Breast epithelium (tissue), 3 donors: ENCODE measurements around the gene CGREF1.

ENCODE experiments used
- CTCF ChIP-seq, 3 donors: fragments of 450-650 bp; IDR thresholded peaks; one replicate each; pipeline ENCODE4 v1.5.1; 2016 to 2017; ENCODE audit warnings: antibody characterized with exemption in 3 of 3, mild to moderate bottlenecking in 3 of 3, moderate library complexity in 3 of 3
- POLR2A ChIP-seq: fragments of 450-650 bp; IDR thresholded peaks from one replicate; pipeline ENCODE4 v1.6.1; 2016; ENCODE audit warnings: antibody characterized with exemption, mild to moderate bottlenecking, moderate library complexity
- POLR2AphosphoS5 ChIP-seq, 3 donors: sonication (generic); formaldehyde crosslinking; IDR thresholded peaks; one replicate each; pipeline ENCODE4 v1.6.1; 2017; ENCODE audit warnings: antibody characterized with exemption in 3 of 3

DNA sequence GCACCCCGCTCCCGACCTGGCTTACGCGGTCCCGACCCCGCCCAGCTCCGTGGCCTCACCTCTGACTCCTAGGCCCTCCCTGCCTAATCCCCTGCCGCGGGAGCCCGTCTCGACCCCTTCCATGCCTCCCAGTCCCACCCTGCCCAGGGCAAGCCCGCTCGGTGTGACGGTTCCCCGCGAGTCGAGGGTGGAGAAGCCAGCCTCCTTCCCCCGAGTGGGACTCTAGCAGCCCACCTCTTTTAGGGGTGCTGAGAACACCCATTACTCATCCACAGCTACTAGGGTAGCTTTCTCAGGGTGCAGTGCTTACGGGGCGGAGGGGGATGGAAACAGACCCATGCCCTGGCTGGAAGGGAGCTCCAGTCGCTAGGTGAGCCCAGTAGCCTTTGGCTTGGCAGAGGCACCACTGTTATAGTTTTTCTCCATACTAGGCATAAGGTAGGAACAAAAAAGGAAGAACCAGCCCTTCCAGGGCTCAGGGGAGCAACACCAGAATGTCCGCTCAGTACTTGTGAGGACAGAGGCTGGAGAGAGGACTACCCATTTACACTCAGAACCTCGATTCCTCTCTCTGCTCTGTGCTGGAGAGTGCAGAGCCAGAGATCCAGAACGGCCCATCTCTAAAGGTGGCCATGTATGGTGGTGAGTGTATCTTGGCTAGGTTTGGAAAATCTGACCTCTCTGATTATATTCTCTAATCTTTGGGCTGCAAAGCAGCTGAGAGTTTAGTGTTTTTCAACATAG lies 66.9 kb downstream of the CGREF1 start:
- TF ChIP-seq CTCF (IDR thresholded peaks at IDR 0.05): no peak
- TF ChIP-seq POLR2A: no peak
- no peak for TF ChIP-seq POLR2AphosphoS5 (IDR thresholded peaks at IDR 0.05)
